Left ventricle myocardium inferior (tissue), 1 donor: ENCODE measurements around the gene ASIC4. TPM values are rescaled to one million over a fixed set of nuclear protein-coding genes. Genes with fewer than 3 reads are reported as not detected.

Experiments used
- DNase-seq: peaks from one replicate; pipeline ENCODE4 v3.0.0-alpha.2; 2020
- H3K27ac ChIP-seq: fragments of 200-600 bp; replicated peaks from 2 replicates; pipeline ENCODE4 v1.8.0; 2021
- H3K27me3 ChIP-seq: fragments of 200-600 bp; 2 replicates; pipeline ENCODE4 v1.8.0; 2021; ENCODE audit warnings: low read depth
- H3K36me3 ChIP-seq: fragments of 200-600 bp; 2 replicates; pipeline ENCODE4 v1.8.0; 2021
- H3K4me1 ChIP-seq: fragments of 200-600 bp; 2 replicates; pipeline ENCODE4 v1.8.0; 2021
- H3K4me3 ChIP-seq: fragments of 200-600 bp; 2 replicates; pipeline ENCODE4 v1.8.0; 2021; ENCODE audit warnings: mild to moderate bottlenecking, moderate library complexity
- H3K9me3 ChIP-seq: fragments of 200-600 bp; replicated peaks from 2 replicates; pipeline ENCODE4 v1.8.0; 2021
- CTCF ChIP-seq: fragments of 200-600 bp; IDR thresholded peaks from 2 replicates; pipeline ENCODE4 v1.8.0; 2021; ENCODE audit warnings: antibody characterized with exemption, mild to moderate bottlenecking, borderline replicate concordance
- intact Hi-C: fragments of 100-400 bp; cut with micrococcal nuclease; formaldehyde crosslinking; loops from one replicate; pipeline ENCODE4 v1.11.0; 2022
- total RNA-seq: library from RNA; stranded (reverse); fragmentation: NEBNext Ultra II Directional; extraction: Animal tissue kit (Norgen Biotek cat#: 25700); gene quantifications from one replicate; pipeline ENCODE4 v1.2.1, GENCODE V29; 2021
- donor health status: DM: no; HTN: yes; CAD: no; lungs with severe emphysema.

ASIC4 gene
- total RNA-seq, 1 donor from 2014 or later = not detected

DNA sequence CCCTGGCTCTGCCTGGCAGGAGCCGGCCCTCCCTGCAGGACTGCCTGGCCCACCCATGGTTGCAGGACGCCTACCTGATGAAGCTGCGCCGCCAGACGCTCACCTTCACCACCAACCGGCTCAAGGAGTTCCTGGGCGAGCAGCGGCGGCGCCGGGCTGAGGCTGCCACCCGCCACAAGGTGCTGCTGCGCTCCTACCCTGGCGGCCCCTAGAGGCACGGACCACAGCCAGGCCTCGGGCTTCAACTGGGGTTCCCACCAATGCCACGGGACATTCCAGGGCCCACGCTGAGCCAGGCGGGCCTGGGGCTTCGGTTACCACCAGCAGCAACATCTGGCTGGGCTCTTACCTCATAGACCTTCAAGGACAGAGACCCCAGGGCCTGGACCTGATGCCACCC is 21.7 kb upstream of the ASIC4 start:
- Histone ChIP-seq H3K4me3 (no peak overlapping the region), H3K27ac (no peak overlapping the region), H3K36me3 (peaks cover 13% of the 10 kb centered on the region), H3K9me3 (no peaks in the 10 kb centered on the region), H3K4me1 (peaks cover 62% of the 10 kb centered on the region), H3K27me3 (peaks cover 66% of the 10 kb centered on the region)
- DNase-seq = no peak
- intact Hi-C loops = no loop called here
- TF ChIP-seq CTCF = no peak

DNA sequence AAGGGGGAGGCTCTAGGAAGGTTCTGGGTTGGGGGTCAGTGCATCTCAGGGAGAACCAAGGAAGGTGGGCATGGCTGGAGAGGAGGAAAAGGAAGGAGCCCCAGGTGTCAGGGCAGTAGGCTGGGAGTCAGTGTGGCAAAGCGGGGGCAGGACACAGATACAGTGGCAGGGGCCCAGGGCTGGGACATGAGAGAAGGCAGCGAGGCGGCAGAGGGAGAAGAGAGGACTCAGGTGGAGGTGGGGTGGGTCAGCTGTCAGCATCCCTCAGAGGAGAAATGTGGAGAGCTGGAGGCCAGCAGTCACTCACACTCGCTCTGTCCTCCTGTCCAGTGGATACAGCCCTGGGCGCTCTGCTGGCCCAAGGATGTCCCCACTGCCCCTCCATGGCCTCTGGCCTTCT is 21.2 kb upstream of the ASIC4 start:
- H3K9me3 ChIP-seq = no peaks in the 10 kb centered on the region
- DNase-seq = no peak
- intact Hi-C loops = no loop called here
- H3K27me3 ChIP-seq = peaks cover 63% of the 10 kb centered on the region
- peaks cover 63% of the 10 kb centered on the region for H3K4me1 ChIP-seq
- H3K27ac ChIP-seq = no peak overlapping the region
- TF ChIP-seq CTCF = no peak
- H3K36me3 ChIP-seq = peaks cover 9% of the 10 kb centered on the region
- H3K4me3 ChIP-seq = no peak overlapping the region

DNA sequence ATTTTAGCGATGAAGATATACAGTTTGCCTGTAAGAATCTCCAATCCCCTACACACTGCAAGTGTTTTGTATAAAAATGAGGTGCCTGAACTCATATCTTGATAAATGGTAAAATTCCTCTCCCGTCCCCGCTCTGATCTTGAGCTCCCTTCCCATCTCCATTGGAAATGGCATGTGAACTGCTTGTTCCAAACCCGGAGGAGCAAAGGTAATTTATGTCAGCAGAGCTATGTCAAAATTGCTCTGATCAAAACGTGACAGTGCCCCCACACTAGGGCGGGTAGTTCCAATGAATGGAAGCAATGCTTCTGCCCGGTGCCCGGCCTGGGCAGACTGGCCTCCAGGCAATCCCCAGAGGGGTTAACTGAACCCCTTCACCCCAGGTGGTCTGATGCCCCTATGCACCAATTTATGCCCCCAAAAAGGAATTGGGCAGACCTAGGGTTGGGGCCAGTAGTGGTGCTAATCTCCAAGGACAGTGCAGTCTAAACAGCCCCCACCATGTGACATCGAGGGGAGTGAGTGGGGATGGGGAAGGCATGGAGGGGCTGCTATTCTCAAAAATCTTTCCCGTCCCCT is 19.2 kb upstream of the ASIC4 start:
- Histone ChIP-seq H3K27ac (peak overlapping the region; percentile 36), H3K27me3 (peaks cover 44% of the 10 kb centered on the region), H3K4me3 (no peak overlapping the region), H3K36me3 (no peaks in the 10 kb centered on the region), H3K9me3 (no peaks in the 10 kb centered on the region), H3K4me1 (peaks cover 68% of the 10 kb centered on the region)
- TF ChIP-seq CTCF = no peak
- no peak for DNase-seq
- intact Hi-C loops = no loop called here

DNA sequence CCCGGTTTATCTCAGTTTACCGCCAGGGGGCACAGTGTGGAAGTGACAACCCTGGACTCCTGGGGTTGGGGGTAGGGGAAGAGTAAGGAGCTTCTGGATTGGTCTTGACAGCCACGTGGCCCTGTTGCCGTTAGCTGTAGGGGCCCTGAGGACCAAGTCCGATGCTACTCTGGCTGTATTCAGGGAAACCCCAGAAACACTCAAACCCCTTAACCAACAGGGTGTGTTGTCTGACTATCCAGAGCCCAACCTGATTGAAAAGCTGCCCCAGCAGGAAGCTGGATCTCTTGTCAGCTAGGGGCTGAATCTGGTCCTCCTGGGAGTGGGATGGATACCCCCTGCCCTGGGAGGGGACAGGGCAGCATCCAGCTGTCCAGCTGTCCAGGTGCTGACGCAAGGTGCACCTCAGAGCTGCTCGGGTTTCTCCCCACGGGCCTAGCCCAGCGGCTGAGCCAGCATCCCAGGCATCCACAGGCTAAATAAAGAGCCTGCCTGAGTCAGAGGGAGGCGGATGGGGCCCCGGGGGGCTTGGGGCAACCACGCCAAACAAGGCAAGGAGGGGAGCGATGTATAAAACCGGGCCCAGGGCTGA is 18.7 kb upstream of the ASIC4 start:
- Histone ChIP-seq H3K27ac (peak overlapping the region; percentile 36), H3K4me1 (peaks cover 67% of the 10 kb centered on the region), H3K36me3 (no peaks in the 10 kb centered on the region), H3K9me3 (no peaks in the 10 kb centered on the region), H3K4me3 (no peak overlapping the region), H3K27me3 (peaks cover 44% of the 10 kb centered on the region)
- peak; percentile 55 for DNase-seq
- intact Hi-C loops = no loop called here
- TF ChIP-seq CTCF = peak; percentile 74

- DNase-seq = no peak
- Histone ChIP-seq H3K27ac (peak overlapping the region; percentile 99), H3K9me3 (no peaks in the 10 kb centered on the region), H3K36me3 (peaks cover under 1% of the 10 kb centered on the region), H3K4me1 (peaks cover 60% of the 10 kb centered on the region), H3K27me3 (peaks cover 44% of the 10 kb centered on the region), H3K4me3 (peak overlapping the region; percentile 75)
- intact Hi-C loops = no loop called here
- no peak for TF ChIP-seq CTCF
Measured at GRCh38 chr2:219496247-219496824, 17.9 kb upstream of the ASIC4 start.
